Suprapubic skin (tissue), 3 donors: ENCODE results near the gene CFAP45.

ENCODE experiments used
- CTCF ChIP-seq, 2 donors: fragments of 200-600 bp in 1 of 2; fragments of 450-650 bp in 1 of 2; sonication (generic) in 1 of 2; IDR thresholded peaks; one replicate each; pipeline ENCODE4 v1.5.1; 2016 to 2019; ENCODE audit warnings: antibody characterized with exemption in 2 of 2, mild to moderate bottlenecking in 1 of 2, moderate library complexity in 1 of 2
- POLR2A ChIP-seq, 2 donors: fragments of 450-650 bp; IDR thresholded peaks; one replicate each; pipeline ENCODE4 v1.6.1; 2017; ENCODE audit warnings: antibody characterized with exemption in 2 of 2, mild to moderate bottlenecking in 2 of 2, moderate library complexity in 2 of 2

- TF ChIP-seq POLR2A (IDR thresholded peaks at IDR 0.05), result no peak
- TF ChIP-seq CTCF (IDR thresholded peaks at IDR 0.05), result no peak
These were observed 30.3 kb upstream of the CFAP45 start for GRCh38 chr1:159930216-159930615.
